Measurements from ENCODE around the gene FDCSP.
"Not testable (repeated sequence)": the region's sequence is repeated elsewhere in the genome, so short reads cannot be mapped to it uniquely, and the experiment has no call there.

Gene FDCSP

GRCh38 chr4:70225824-70226223, at the start of gene FDCSP:
FDCSP (plus strand) TSS chr4:70226124; CDS start chr4:70231195, 5,071 bp downstream.
- in situ Hi-C loops (cut with MboI; ENCODE audit: low sequenced_read_pairs) = no loop called here

GRCh38 chr4:70177090-70177489, 48.8 kb upstream of the FDCSP start:
- in situ Hi-C loops (cut with MboI; ENCODE audit: low sequenced_read_pairs) = no loop called here

DNA sequence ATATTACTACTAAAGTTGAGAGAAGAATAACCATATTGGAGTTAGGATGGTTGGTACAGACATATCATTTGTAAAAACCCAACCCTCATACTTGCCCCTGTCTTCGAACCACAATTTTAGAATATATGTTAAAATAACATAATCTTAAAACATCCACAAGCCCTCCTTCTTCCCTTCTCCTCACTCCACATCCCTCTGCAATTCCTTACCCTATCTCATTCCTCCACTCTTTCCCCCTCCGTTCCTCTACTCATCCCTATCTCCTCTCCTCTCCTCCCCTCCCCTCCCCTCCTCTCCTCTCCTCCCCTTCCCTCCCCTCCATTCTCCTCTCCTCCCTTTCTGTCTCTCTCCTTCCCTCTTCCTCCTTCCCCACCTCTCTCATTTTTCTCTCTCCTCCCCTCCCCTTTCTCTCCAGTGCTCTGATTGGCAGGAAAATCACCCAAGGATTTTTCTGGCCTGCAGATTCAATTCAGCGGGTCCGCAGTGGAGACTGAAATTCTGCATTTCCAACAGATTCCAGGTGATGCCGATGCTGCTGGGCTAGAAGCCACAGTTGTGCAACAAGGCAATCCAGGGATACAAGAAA, 47.8 kb upstream of the FDCSP start:
- in situ Hi-C loops (cut with MboI; ENCODE audit: low sequenced_read_pairs) = no loop called here

DNA sequence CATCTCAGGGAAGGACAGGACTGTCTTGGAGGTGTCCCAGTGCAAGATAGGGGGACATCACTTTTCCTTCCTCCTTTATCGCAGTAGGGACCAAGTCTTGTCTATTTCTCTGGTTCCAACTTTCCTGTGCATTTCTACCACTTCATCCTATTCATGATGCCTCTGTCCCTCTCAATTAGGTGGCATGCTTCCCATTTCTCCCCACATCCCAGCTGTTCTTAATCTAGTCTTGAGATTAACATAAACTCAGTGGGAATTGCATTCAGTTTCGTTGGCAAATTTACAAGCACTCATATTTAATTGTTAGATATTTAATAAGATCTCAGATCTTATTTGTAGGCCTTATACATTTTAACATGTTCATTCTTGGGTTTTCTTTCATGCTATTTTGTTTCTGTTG, 46.1 kb upstream of the FDCSP start:
- in situ Hi-C loops (cut with MboI; ENCODE audit: low sequenced_read_pairs) = no loop called here

- in situ Hi-C loops (cut with MboI; ENCODE audit: low sequenced_read_pairs) = no loop called here
Measured at GRCh38 chr4:70181864-70182263, 44.1 kb upstream of the FDCSP start.

DNA sequence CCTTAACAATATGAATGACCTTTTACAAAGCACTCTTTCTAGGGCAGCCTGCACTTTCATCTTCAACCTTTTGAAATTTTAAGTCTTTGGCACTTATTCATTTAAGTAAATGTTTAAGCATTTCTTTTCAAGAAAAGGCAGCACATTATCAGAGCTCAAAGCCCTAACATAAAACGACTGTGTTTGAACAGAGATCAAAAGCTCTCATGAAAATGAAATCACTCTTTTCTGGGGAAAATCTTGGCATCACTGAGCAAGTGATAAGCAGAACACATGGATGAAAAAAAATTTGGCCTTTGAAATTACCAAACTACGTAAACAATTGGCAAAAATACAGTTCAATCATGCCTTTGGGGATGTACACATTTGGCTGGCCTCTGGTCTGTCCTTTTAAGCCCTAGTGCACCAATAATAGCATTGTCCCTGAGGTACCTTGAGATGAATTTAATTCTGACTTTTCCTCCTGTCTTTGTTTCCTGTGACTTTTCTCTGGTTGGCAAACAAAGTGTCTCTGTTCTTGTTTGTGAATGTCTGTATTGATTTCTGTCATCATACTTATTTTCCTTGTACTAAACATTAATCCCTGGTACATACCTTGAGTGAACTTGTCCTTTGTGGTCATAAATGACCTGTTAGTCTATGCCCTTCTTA, 43.3 kb upstream of the FDCSP start:
- in situ Hi-C loops (cut with MboI; ENCODE audit: low sequenced_read_pairs) = no loop called here

DNA sequence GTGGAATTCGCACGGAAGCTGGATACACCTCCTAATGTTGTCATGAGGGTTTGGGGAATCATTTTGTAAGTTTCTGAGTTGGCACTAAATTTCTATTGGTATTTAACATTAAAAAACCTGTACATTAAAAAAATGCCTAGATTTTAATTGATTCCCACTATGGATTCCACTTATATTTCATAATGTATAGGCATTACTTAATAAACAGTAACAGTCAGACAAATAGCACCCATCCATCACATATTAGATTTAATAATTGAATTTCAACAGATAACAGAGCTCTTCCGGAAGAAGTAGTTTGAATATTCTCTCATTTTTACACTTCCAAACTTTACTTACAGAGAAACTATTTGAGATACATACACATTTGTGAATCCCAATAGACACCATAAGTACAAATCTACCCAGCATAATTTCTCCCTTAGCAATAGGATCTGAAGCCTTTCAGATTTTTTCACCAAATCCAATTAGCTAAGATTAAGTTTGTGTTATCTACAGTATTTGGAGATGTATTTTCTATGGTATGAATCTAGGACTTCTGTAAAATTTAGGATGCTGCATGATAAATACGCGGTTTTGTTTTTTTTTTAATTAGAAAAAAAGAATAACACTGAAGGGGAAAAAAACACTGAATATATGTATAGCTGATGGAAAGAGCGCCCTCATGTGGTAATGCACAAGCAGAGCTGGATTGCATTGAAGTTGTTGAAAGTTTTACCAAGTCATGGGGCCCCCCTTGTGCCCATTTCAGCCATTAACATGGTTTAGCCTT, 42.6 kb upstream of the FDCSP start:
- in situ Hi-C loops (cut with MboI; ENCODE audit: low sequenced_read_pairs) = no loop called here

- in situ Hi-C loops (cut with MboI; ENCODE audit: low sequenced_read_pairs) = no loop called here
Measured at GRCh38 chr4:70183940-70184246, 42.0 kb upstream of the FDCSP start.

DNA sequence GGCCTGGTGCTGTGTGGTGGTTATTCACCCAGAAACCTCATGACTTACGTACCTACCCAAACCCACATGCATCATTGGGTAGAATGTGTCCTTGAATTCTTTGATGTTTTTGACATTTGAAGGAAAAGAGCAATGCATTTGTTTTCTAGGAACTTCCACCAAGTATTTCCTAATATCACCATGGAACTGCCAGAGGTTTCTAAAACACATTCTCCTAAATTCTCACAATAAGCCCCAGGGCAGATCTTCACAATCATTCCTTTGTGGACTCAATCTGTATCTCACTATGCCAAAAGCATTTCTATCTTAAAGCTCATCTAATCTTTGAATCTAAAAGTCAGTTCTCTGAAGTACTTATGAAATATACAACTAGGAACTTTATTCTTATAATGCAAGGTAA, 38.7 kb upstream of the FDCSP start:
- in situ Hi-C loops (cut with MboI; ENCODE audit: low sequenced_read_pairs) = no loop called here

DNA sequence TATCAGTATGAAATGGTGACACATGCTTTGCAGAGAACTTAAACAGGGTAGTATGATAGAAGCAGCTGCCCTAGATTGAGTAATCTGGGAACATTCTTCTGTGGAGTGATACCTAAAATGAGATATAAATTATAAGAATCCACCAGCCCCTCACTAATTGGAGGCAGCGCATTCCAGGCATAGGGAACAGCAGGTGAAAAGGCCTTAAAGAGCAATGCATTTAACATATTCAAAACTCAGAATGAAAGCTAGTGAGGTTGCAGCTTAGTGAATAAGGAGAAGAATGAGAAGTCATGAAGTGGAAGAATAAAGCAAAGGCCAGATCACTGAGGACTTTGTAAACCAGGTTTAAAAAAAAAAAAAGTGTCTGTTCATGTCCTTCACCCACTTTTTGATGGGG, 35.3 kb upstream of the FDCSP start:
- in situ Hi-C loops (cut with MboI; ENCODE audit: low sequenced_read_pairs) = no loop called here

DNA sequence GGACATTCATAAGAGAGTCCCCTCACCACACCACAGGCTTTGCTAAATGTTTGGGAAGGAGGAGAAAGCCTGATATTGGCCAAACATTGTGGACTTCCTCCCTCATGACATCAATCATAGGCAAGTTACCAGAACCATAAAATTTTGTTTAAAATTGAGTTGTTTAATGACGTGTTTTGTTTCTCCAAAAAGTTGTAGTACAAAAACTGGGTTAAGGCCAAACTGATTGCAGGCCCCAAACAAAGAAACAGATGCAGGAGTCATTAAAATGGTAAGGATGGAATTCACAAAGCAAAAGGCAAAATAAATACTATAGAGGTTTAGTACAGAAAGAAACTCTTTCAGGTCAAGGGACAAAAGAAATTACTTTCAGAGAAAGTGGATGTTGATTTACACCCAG, 34.3 kb upstream of the FDCSP start:
- in situ Hi-C loops (cut with MboI; ENCODE audit: low sequenced_read_pairs) = no loop called here

DNA sequence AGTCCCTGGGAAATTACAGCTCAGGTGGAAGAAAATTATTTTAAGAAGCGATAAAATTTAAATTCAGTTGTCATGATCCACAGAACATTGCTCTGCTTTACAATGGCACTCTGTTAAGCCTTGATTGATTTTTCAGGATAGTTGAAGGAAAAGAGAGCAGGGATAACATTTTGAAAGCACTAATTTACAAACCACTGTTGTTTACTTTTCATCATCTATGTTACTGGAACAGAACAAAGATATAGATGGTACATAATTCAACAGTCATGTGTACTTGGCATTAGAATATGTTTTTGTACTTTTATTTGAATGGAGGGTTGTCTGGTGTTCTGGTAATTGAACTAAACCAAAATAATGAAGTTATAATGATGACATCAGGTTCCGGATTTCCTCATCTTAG, 33.0 kb upstream of the FDCSP start:
- in situ Hi-C loops (cut with MboI; ENCODE audit: low sequenced_read_pairs) = no loop called here

DNA sequence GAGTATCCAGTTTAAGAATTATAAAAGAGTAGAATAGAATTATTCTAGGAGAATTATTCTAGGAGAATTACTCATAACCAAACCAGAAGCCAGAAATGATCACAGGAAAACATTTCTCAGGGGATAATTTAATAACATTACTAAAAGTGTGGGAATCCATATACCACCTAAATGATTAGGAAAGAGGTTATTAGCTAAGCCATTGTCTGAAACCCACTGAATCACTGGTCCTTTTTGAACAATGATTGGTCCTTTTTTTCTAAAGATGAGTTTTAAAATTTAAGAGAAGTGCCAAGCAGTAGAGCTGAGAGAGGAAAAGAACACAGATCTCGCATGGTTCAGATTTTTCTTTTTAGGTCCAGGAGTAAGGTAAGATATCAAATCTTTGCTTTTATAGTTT, 30.5 kb upstream of the FDCSP start, which contains the start of gene ODAM:
Gene ODAM, plus strand, starts transcription at position 301 of the 400 bp plus-strand sequence. CDS start 819 bp downstream, outside the sequence.
- in situ Hi-C loops (cut with MboI; ENCODE audit: low sequenced_read_pairs) = no loop called here

DNA sequence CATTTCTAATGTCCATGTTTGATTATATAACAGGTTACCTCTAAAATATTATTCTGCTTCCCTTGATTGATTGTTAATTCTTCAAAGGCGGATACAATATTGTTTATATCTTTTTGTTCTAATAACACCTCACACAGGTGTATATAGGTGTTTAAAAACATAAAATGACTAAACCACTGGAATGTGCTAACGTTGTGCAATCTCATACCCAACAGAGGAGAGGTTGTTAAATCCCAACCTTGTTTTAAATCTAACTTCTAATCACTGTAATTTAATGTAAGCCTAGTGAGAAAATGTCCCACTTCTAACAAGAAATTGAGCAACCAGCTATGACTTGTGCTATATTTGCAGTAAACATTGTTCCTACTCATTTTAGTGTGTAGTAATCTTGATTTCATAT, 29.1 kb upstream of the FDCSP start:
- in situ Hi-C loops (cut with MboI; ENCODE audit: low sequenced_read_pairs) = no loop called here

GRCh38 chr4:70197842-70198241, 28.1 kb upstream of the FDCSP start:
- in situ Hi-C loops (cut with MboI; ENCODE audit: low sequenced_read_pairs) = no loop called here

DNA sequence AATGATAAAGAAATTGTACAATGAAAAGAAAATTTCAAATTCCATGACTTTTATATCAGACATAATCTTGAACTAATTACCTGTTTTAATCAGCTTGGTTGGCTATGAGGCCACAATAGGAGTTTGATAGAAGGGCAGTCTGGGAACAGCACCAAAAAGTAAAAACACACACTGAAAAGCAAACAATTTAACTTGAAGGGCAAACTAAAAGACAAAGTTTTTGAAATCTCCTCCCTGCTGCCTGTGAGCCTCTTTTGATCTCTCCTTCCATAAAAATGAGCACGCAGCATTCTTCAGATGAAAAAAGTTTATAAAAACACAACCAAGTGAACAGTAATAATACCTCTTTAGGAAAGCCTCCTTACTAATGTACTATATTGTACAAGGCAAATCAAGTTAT, 22.3 kb upstream of the FDCSP start:
- in situ Hi-C loops (cut with MboI; ENCODE audit: low sequenced_read_pairs) = no loop called here

DNA sequence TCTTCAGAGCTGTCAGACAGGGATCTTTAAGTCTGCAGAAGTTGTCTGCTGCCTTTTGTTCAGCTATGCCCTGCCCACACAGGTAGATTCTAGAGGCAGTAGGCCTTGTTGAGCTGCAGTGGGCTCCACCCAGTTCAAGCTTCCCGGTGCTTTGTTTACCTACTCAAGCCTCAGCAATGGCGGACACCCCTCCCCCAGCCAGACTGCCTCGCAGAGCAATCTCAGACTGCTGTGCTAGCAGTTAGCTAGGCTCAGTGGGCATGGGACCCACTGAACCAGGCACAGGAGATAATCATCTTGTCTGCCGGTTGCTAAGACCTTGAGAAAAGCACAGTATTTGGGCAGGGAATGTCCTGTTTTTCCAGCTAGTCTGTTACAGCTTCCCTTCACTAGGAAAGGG, 13.2 kb upstream of the FDCSP start:
- in situ Hi-C loops (cut with MboI; ENCODE audit: low sequenced_read_pairs) = not testable (repeated sequence)

DNA sequence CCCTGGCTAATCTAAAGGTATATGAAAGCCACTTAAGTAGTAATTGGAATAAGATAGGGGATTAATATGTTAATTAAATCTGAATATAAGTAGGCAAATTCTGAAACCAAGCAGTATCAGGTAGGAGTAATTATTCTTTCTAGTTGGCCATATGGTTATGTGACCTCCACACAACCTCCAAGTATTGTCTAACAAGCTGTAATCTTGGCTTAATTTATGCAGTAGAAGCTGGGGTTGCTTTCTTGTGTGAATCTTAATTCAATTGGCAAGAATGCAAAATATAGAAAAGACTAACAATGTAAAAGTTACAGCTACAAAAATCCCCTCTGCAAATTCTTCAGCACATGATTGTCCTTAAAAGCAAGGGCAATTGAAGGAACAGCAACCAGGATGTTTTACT, 9.8 kb upstream of the FDCSP start:
- in situ Hi-C loops (cut with MboI; ENCODE audit: low sequenced_read_pairs) = not testable (repeated sequence)

- in situ Hi-C loops (cut with MboI; ENCODE audit: low sequenced_read_pairs) = not testable (repeated sequence)
Measured at GRCh38 chr4:70216550-70216949, 9.4 kb upstream of the FDCSP start.

- in situ Hi-C loops (cut with MboI; ENCODE audit: low sequenced_read_pairs) = not testable (repeated sequence)
Measured at GRCh38 chr4:70221389-70221788, 4.5 kb upstream of the FDCSP start.

DNA sequence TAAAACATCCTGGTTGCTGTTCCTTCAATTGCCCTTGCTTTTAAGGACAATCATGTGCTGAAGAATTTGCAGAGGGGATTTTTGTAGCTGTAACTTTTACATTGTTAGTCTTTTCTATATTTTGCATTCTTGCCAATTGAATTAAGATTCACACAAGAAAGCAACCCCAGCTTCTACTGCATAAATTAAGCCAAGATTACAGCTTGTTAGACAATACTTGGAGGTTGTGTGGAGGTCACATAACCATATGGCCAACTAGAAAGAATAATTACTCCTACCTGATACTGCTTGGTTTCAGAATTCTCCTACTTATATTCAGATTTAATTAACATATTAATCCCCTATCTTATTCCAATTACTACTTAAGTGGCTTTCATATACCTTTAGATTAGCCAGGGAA, 4.1 kb upstream of the FDCSP start:
- in situ Hi-C loops (cut with MboI; ENCODE audit: low sequenced_read_pairs) = not testable (repeated sequence)

- in situ Hi-C loops (cut with MboI; ENCODE audit: low sequenced_read_pairs) = no loop called here
Measured at GRCh38 chr4:70236125-70236524, 10.2 kb downstream of the FDCSP start.
